GM18907 (cell line): ENCODE measurements around the gene NPNT.

Experiments used
- ATAC-seq: cut with Tn5 transposase; IDR thresholded peaks from one replicate; pipeline ENCODE4 v1.9.1; 2021; ENCODE audit warnings: mild to moderate bottlenecking, moderate library complexity; ENCODE audit not compliant: unreplicated experiment

The NPNT gene

GRCh38 chr4:106017975-106018374 is 122.7 kb downstream of the NPNT start:
- ATAC-seq = no peak

- ATAC-seq = no peak
Observed at GRCh38 chr4:106019771-106020170, 124.5 kb downstream of the NPNT start.
